SK-N-DZ (cell line): ENCODE results near the gene LRRC15.

Experiments
- DNase-seq: peaks from one replicate; pipeline ENCODE4 v3.0.0-alpha.2; 2015; ENCODE audit warnings: low spot score

The LRRC15 gene

GRCh38 chr3:194386066-194386465 lies 16.5 kb upstream of the LRRC15 start:
- DNase-seq, result no peak

- DNase-seq, result no peak
These were observed 15.0 kb upstream of the LRRC15 start for GRCh38 chr3:194384569-194385001.

DNA sequence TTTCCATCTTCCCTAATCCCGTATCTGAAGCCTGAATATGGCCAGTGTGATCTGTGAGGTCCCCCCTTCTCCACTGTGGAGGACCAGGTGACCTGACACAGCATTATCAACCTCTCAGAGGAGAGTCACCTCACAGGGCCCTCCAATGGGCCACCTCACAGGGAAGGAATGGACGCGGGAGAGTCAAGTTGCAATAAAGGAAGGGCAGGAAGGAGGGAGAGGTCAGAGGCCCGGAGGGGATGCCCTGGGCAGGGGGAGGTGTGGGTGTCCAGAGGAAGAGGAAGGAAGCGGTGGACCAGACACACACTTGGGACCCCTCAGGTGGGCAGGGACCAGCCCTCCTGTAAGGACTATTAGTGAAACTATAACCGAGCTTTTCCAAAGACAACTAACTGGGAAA lies 14.6 kb upstream of the LRRC15 start:
- DNase-seq, result no peak

DNA sequence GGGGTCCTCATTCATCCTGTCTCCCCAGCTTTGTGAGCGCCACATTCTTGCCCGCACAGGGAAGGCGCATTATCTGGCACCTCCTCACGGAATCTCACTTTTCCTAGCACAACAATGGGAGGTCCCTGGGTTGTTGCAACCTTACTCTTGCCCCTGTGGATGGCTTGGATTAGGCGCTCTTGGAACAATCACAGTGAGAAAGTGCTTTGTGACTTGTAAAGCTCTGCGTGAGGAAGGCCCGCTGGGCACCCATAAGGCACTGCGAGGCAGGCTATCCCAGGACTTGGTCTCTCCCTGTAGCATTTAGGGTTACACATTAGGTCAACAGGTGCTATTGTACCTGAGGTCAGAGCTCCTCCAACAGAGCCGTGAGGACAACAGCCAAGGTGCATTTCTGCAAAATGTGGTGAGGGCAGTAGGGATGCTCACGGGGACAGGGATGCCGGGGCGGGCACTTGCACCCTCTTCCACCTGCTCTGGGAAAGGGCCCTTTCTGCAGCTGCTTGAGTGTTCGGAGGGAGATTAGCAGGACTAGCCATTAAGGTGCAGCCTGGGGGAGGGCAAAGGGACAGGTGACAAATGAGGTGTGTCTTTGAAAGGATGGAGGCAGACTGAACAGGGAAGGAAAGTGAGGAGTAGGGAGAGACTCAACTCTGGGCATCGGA lies 13.9 kb upstream of the LRRC15 start:
- DNase-seq, result no peak

- DNase-seq, result no peak
These were observed 13.3 kb upstream of the LRRC15 start for GRCh38 chr3:194382892-194383223.

- no peak for DNase-seq
These were observed 12.8 kb upstream of the LRRC15 start for GRCh38 chr3:194382196-194382891.

GRCh38 chr3:194381460-194381875 lies 11.9 kb upstream of the LRRC15 start:
- DNase-seq, result peak; percentile 76

GRCh38 chr3:194380326-194380725 lies 10.8 kb upstream of the LRRC15 start:
- DNase-seq, result no peak

GRCh38 chr3:194379651-194380050 lies 10.1 kb upstream of the LRRC15 start:
- no peak for DNase-seq

GRCh38 chr3:194379231-194379630 lies 9.7 kb upstream of the LRRC15 start:
- no peak for DNase-seq

DNA sequence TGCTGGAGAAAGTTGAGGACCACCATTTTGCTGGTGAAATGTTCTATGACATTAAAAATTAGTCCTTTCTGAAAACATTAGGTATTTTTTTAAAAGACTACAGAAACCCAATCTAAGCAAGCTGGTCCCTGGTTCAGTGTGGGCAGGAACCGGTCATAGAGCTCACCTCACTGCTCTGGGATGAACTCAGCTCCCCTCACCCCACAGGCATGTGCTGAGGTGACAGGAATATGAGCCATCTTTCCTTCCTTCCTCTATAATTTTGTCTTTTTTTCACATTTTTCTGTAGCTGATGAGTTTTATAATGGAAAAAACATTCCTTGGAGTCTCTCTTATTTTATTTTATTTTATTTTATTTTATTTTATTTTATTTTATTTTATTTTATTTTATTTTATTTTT lies 8.2 kb upstream of the LRRC15 start:
- no peak for DNase-seq

DNA sequence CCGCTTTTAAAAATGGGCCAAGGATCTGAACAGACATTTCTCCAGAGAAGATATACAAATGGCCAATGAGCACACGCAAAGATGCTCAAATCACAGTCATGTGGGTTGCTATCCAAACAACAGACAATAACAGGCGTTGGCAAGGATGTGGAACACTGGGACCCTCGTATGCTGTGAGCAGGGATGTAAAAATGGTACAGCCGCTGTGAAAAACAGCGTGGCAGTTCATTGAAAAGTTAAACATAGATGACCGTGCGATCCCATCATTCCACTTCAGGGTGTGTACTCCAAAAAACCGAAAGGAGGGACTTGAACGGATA lies 6.7 kb upstream of the LRRC15 start:
- DNase-seq, result no peak

DNA sequence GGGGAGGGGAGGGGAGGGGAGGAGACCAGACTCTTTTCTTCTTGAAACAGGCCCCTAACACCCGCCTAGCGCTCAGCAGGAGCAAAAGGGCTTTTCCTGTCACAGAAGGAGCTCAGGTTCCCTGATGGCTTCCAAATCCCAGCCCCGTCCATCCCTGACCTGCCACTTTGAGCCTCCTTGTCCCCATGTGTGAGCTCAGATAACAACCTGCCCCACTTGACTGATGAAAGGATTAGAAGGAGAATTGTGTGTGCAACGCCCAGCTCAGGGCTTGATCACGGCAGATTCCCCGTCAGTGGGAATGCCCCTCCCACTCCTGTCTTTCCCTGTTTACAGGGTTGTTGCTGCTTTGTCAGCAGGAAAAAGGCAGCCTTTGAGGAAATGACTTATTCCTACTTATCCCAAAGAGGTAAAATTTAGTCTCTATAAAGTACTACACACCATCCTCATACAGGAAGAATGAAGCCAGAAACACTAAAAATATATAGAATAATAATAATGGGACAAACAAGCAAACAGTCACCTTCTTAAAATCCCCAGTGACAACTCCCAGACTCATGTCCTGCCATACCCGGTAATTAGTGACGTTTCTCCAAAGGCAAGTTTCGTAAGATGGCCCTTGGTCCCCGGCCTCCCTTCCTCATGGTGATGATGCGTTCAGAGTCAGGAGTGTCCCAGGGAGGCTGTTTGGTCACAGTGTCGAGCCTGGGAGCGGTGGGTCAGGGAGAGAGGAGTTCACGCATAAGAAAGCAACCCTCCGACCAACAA lies 6.1 kb upstream of the LRRC15 start:
- no peak for DNase-seq

DNA sequence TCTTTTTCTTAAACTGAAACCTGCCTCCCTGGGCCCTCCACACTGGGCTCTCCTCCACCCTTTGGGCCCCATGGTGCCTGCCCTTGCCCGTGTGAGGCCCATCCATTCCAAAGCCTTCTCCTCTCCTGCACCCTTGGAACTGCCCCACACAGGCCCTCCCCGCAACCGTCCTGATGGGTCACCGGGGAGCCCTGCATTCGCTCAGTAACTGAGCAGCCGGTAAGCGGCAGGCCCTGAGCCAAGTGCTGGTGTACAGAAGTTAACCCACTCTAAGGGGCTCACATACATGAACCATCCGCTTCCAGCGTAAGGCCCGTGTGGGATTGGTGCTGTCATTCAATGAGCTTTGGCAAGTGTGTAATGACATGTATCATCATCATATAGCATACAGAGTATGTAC lies 5.4 kb upstream of the LRRC15 start:
- no peak for DNase-seq

GRCh38 chr3:194373899-194374298 lies 4.4 kb upstream of the LRRC15 start:
- DNase-seq, result no peak

DNA sequence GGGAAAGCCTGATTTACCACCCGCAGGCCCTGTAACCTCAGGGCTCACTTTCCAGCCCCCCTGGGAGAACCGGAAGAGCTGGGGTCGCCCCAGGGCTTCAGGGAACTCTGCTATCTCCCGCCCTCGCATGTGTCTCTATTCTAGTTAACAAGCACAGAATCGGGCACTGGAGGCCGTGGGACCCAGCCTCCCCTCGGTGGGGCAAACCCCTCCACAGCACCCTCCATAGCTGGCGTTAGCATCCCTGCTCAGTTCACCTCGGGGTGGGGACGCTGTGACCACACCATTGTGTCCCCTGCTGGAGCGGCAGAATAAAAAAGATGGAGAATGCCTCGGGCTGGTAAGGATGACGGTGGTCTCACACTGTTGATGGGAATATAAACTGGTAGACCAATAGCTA lies 3.5 kb upstream of the LRRC15 start:
- no peak for DNase-seq

DNA sequence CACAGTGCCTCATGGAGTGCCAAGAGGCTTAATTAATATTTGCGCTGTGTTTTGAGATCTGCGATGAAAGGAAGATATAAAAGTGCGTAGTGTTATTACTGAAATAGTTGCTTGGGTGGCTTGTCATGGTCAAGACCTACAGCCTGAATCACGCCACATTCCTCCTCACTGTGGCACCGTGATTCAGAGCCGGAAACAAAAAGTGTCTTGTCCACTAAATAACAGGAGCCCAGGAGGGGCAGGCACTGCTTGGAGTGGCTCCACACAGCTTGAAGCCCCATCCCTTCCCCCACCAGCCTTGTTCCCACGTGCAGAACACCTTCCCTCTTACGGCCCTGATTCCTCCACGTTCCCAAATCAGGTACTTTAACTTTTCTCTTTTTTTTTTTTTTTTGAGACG lies 1.2 kb upstream of the LRRC15 start:
- DNase-seq, result no peak

DNA sequence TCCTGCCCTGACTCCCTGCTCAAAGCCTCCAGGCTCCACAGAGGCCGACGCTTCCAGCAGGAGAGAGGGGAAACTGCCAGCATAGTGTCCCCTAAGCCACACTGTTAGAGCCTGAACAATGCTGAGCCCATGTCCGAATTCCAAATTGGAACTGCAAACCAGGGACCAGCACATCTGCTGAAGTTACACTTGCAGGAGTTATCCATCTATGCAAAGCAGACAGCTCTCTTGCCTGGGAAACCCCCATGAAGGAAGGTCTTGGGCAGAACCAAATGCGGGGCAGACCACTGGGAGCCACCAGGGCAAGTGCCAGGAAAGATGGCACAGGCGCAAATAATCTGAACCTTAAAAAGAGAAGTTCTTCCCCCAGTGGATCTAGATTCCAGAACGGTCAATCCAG lies 625 bp downstream of the LRRC15 start:
- no peak for DNase-seq

GRCh38 chr3:194367992-194368841 lies 1.3 kb downstream of the LRRC15 start:
- no peak for DNase-seq

DNA sequence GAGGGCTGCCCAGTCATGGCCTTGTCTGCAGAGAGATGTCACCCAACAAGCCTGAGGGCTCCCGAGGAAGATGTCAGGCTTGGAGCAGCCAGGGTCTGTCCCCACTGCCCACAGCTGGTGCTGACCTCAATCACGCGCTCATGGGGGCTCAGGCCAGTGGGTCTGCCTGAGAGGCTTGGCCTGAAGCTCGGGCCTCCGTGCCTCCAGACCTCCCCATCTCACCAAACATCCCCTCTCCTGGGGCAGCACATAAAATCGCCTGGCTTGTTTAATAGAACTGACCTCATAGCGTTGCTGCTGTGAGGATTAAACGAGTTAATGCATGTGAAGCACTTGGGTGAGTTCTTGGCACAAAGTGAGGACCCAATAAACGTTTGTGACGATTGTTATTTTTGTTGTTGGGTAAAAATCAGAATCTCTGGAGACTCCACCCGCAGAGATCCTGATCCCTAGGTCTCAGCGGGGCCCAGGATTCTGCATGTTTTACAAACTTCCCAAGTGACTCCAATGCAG lies 3.5 kb downstream of the LRRC15 start:
- no peak for DNase-seq

GRCh38 chr3:194365526-194365925 lies 4.0 kb downstream of the LRRC15 start:
- DNase-seq, result no peak
